ENCODE data around the gene GNG2.

GNG2 gene

GRCh38 chr14:51850651-51851050 is 9.8 kb upstream of the GNG2 start:
- in situ Hi-C loops (cut with MboI; ENCODE audit: low pct_unique_long_range_greater_than_20kb, low sequenced_read_pairs): no loop called here
- no peak for DNase-seq

GRCh38 chr14:51852541-51852940 is 7.9 kb upstream of the GNG2 start:
- no peak for DNase-seq
- in situ Hi-C loops (cut with MboI; ENCODE audit: low pct_unique_long_range_greater_than_20kb, low sequenced_read_pairs): no loop called here

DNA sequence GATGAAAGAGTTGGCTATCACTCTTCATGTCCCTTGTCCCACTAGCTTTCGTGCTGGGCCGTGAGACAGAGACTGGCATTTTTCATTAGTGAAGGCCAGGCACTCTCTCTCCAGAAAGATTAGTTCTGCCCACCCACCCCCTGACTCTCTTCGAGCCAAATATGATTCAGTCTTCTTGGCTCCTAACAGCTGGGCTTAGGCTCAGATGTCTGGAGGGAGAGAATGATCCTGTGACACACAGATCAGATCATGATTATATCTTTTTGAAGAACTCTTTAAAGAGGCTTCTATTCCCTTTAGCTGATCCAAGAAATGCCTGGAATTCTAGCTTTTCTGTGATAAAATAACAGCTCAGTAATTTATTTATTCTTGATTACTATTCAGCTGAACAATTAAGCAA is 5.2 kb upstream of the GNG2 start:
- in situ Hi-C loops (cut with MboI; ENCODE audit: low pct_unique_long_range_greater_than_20kb, low sequenced_read_pairs): no loop called here
- no peak for DNase-seq

DNA sequence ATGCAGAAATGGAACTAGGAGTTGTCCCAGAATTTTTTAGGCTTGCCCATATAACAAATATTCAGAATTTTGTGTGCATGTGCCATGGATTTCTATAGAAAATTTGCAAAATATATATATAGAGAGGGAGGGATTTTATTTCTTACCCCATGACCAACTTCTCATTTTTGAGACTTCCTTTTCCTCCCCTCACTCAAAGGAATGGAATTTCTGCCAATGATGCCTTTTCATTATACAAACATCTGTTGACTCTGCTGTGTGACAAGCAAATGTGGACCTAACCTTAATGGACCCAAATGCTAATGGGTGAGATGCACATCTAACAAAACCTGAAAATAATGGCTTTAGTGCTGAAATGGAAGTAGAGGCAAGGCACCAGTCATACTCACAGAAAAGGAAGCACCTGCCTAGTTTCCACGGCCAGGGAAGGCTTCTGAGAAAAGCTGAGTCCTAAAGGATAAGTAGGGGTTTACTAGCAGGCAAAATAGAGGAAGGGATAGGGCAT is 3.6 kb upstream of the GNG2 start:
- in situ Hi-C loops (cut with MboI; ENCODE audit: low pct_unique_long_range_greater_than_20kb, low sequenced_read_pairs): no loop called here
- no peak for DNase-seq

DNA sequence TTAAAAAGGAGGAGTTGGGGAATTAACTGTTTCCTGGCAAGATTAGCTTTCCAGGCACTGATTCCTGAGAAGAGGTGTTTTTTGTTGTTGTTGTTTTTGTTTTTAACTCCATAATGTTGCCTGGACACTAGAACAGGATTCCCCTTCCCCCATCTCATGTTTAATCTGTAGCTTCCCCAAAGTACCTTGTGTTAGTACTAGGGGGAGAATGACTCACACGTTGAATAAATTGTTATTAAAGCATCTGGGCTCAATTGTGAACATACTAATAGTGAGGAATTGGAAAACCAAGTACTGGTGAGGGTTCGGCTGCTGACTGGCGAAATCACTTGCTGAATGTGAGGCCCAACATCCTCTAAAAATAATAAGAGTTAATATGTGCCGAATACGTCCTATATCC is 1.3 kb upstream of the GNG2 start:
- in situ Hi-C loops (cut with MboI; ENCODE audit: low pct_unique_long_range_greater_than_20kb, low sequenced_read_pairs): no loop called here
- no peak for DNase-seq

- DNase-seq: no peak
- in situ Hi-C loops (cut with MboI; ENCODE audit: low pct_unique_long_range_greater_than_20kb, low sequenced_read_pairs): no loop called here
These were observed 550 bp downstream of the GNG2 start for GRCh38 chr14:51860825-51861499.

GRCh38 chr14:51862176-51862796 is 1.9 kb downstream of the GNG2 start:
- in situ Hi-C loops (cut with MboI; ENCODE audit: low pct_unique_long_range_greater_than_20kb, low sequenced_read_pairs): no loop called here
- no peak for DNase-seq

DNA sequence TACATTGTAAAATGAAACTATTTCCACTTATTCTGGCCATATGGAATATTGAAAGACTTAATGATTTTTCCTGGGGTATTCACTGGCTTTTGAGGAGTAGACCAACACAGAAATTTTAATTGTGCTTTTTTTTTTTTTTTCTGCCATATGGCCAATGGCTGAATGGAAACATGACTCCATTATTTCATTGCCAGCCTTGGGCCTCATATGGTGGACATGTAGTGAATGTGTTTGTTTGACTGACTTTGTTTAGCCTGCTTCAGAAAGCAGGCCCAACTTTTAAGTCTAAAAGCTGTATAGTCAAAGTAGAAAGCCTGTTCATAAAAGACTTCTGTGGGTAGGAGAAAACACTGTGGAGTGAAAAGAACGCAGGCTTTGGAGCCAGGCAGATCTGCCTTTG is 2.4 kb downstream of the GNG2 start:
- DNase-seq: no peak
- in situ Hi-C loops (cut with MboI; ENCODE audit: low pct_unique_long_range_greater_than_20kb, low sequenced_read_pairs): no loop called here

DNA sequence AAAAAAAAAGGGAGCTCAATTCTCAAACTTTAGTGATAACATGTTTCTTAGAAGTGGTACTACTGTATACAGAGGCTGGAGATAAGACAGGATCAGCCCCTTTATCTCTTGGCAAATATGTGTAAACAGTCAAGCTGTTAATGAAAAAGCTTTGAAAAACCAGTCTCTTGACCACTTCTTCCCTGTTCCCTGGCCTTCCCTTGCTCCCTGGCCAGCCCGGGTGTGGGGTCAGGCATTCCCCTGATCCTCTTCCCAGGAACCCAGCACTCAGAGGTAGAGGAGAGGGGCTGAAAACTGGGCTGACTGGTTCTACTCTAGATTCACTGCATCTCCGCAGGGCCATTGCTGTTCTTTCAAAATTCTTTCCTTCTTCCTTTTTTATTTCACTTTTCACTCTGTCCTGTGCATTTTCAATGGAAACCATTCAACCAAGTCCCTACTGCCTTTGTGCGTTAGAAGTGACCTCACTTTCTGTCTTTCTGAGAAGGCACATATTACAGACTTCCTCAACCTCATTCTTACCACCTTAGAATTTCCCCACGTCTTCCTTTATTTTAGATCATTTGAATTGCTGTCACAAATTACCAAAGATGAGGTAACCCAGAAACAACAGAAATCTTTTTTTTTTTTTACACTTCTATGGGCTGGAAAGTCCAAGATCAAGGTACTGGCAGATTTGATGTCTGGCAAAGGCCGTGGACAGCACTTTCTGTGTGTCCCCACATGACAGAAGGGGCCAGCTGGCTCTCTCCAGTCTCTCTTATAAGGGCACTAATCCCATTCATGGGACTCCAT is 5.7 kb downstream of the GNG2 start:
- in situ Hi-C loops (cut with MboI; ENCODE audit: low pct_unique_long_range_greater_than_20kb, low sequenced_read_pairs): no loop called here
- DNase-seq: no peak

DNA sequence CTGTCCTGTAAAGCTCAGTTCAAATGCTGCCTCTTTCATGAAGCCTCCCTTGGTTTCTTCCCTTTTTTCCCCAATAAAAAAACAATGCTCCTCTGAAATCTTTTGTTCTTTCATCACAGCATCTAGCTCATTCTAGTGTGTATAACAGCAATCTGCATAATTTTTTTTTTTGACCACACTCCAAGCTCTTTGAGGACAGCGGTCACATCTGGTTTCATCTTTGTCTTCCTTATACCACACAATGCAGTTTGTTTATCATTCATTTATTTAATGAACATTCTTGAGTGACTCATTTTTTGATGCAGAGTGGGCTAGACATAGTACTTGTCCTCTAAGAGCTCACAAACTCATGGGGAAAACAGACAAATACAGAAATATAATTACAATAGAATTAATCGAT is 7.3 kb downstream of the GNG2 start:
- no peak for DNase-seq
- in situ Hi-C loops (cut with MboI; ENCODE audit: low pct_unique_long_range_greater_than_20kb, low sequenced_read_pairs): no loop called here

GRCh38 chr14:51868405-51868804 is 8.0 kb downstream of the GNG2 start:
- in situ Hi-C loops (cut with MboI; ENCODE audit: low pct_unique_long_range_greater_than_20kb, low sequenced_read_pairs): no loop called here
- DNase-seq: no peak

DNA sequence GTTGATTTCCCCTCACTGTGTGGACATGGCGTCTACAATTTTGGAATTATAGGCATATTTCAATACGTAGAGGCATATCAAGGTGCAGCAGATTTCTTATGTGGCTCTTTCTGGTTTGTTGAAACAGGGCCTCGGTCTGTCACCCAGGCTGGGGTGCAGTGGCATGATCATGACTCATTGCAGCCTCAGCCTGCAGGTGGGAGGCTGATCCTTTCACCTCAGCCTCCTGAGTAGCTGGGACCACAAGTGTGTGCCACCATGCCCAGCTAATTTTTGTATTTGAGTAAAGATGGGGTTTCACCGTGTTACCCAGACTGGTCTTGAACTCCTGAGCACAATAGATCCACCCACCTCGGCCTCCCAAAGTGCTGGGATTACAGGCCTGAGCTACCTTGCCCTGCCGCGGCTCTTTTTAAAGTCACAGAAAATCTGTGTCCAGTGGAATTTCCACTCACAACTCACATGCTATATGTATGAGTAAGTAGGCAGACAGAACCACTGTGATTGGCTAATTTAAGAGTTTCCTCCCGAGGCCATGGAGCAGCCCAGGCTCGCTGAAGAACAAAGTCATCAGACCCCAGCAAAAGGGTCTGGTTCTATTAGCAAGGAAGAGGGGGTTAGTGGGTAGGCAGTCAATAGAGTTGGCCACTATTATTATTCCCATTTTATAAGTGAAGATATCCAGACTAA is 9.1 kb downstream of the GNG2 start:
- DNase-seq: no peak
- in situ Hi-C loops (cut with MboI; ENCODE audit: low pct_unique_long_range_greater_than_20kb, low sequenced_read_pairs): no loop called here

- in situ Hi-C loops (cut with MboI; ENCODE audit: low pct_unique_long_range_greater_than_20kb, low sequenced_read_pairs): no loop called here
- no peak for DNase-seq
These were observed 10.2 kb downstream of the GNG2 start for GRCh38 chr14:51870606-51871005.

- no peak for DNase-seq
- in situ Hi-C loops (cut with MboI; ENCODE audit: low pct_unique_long_range_greater_than_20kb, low sequenced_read_pairs): no loop called here
These were observed 11.4 kb downstream of the GNG2 start for GRCh38 chr14:51871846-51872245.

DNA sequence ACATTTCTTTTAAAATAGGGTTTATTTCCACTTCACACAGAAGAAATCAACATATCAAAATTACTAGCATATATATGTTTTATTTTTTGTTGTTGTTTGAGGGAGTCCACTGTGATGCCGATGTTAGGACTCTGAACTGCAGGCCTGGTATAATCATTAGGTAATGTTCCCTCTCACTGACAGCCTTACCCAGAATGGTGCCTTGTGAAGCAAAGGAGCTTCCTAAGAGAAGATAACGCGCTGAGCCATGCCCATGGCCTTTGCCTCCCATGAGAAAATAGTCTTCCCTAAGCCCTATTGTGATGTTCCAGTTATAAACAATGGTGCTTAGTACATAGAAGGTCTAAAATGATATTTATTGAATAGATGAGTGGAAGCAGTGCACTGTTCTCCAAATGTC is 12.0 kb downstream of the GNG2 start:
- DNase-seq: no peak
- in situ Hi-C loops (cut with MboI; ENCODE audit: low pct_unique_long_range_greater_than_20kb, low sequenced_read_pairs): no loop called here

DNA sequence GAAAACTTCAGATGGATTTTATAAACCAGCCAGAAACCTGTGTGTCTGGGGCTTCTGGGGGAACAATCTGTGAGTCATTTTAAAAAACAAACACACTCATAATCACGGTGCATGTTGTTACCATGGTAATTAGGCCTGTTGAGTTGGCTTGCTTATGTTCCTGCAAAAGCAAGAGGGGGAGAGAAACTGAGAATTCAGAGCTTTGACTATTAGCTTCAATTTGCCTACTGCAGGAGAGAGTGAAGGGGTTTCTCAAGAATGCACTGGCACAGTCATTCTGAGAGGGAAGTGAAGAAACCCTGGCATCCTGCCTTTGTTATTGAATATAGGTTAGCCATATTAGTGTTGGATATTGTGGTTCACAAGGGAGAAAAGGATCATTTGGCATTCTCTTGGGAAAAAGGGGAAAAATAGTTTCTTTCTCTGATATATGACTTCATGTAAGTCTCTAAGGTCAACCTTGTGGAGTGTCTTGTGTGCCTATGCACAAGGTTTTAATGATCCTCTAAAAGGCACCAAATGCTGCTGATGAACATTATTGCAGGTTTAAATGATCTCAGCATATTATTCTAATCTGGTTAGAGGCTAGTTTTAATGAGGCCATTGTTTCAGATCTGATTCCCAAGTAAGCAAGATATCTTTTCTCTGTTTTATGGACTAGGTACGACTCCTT is 12.9 kb downstream of the GNG2 start:
- DNase-seq: no peak
- in situ Hi-C loops (cut with MboI; ENCODE audit: low pct_unique_long_range_greater_than_20kb, low sequenced_read_pairs): no loop called here

- in situ Hi-C loops (cut with MboI; ENCODE audit: low pct_unique_long_range_greater_than_20kb, low sequenced_read_pairs): no loop called here
- DNase-seq: no peak
These were observed 17.4 kb downstream of the GNG2 start for GRCh38 chr14:51877810-51878209.

DNA sequence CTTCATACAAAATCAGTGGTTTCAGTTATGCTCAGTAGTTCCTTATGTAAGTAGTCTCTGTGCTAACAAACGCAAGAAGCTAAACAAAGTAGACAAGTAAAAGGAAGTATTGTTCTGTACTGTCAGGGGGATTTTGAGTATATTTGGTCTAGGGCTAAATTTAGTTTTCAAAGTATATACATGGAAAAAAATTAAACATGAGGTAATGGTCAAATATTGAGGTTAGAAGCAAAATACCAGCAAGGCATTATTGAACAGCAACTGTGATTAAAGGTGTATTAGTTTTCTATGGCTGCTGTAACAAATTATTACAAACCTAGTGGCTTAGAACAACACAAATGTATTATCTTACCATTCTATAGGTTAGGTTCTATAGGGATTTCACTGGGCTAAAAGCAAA is 18.8 kb downstream of the GNG2 start:
- in situ Hi-C loops (cut with MboI; ENCODE audit: low pct_unique_long_range_greater_than_20kb, low sequenced_read_pairs): no loop called here
- no peak for DNase-seq

DNA sequence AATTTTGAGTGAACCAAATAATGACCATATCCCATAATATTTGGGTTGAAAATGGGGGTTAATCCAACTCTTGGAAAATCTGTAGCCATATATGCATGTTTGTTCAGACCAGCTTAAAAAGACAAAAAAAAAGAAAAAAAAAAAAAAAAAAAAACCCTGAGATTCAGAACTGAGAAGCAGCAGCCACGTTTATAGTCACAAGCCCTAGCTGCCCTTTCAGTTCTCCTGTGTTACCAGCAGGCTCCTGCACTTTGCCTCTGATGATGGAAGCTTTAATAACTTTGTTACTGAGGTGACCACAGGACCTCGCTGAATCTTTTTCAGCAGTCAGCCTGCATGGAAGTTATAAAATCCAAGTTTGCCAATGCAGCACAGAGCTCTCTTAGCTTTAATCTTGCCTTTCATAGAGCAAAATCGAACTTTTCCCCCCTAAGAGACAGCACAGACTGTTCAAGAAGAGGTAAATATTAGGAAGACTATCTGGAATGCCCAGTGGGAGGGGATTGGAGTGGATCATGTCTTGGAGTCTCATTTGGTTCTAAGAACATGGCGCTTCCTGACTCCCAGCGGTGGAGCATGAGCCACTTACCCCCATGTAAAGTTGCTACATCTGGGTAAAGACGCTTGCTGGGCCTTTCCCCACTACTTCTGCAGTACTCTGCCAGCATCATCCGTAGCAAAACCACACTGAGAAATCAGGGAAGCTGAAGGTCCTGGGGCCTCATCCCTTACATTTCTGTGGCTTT is 20.6 kb downstream of the GNG2 start:
- DNase-seq: no peak
- in situ Hi-C loops (cut with MboI; ENCODE audit: low pct_unique_long_range_greater_than_20kb, low sequenced_read_pairs): no loop called here

Measured in KBM-7 (cell line).